GM19193 (cell line): Measurements from ENCODE around the gene ZBP1.

Experiments used
- POLR2A ChIP-seq: IDR thresholded peaks from 4 replicates; pipeline ENCODE4 v1.6.1; 2011; ENCODE audit not compliant: insufficient read depth, insufficient read length; ENCODE audit errors: extremely low read depth

Gene ZBP1

GRCh38 chr20:57661746-57662455 is 41.7 kb upstream of the ZBP1 start:
- TF ChIP-seq POLR2A = no peak

GRCh38 chr20:57660922-57661745 is 40.9 kb upstream of the ZBP1 start:
- TF ChIP-seq POLR2A = no peak

GRCh38 chr20:57660181-57660921 is 40.1 kb upstream of the ZBP1 start:
- TF ChIP-seq POLR2A = no peak

GRCh38 chr20:57659517-57660180 is 39.4 kb upstream of the ZBP1 start:
- TF ChIP-seq POLR2A = no peak

- TF ChIP-seq POLR2A = no peak
Measured at GRCh38 chr20:57658833-57659516, 38.7 kb upstream of the ZBP1 start.

GRCh38 chr20:57658447-57658832 is 38.2 kb upstream of the ZBP1 start:
- TF ChIP-seq POLR2A = no peak

GRCh38 chr20:57657535-57658446 is 37.6 kb upstream of the ZBP1 start:
- no peak for TF ChIP-seq POLR2A

GRCh38 chr20:57656821-57657534 is 36.8 kb upstream of the ZBP1 start:
- TF ChIP-seq POLR2A = no peak

- no peak for TF ChIP-seq POLR2A
Measured at GRCh38 chr20:57656252-57656820, 36.1 kb upstream of the ZBP1 start.

GRCh38 chr20:57655809-57656155 is 35.6 kb upstream of the ZBP1 start:
- TF ChIP-seq POLR2A = no peak

GRCh38 chr20:57654998-57655808 is 35.0 kb upstream of the ZBP1 start:
- TF ChIP-seq POLR2A = no peak
